A549 treated with DMSO at 1 μM for 4 hours (cell line): ENCODE measurements around the gene PCSK4. TPM values are rescaled to one million over a fixed set of nuclear protein-coding genes. Genes with fewer than 3 reads are reported as not detected.

ENCODE experiments used
- total RNA-seq: library from RNA; stranded (reverse); fragments of 200-300 nt; extraction: Qiagen RNA extraction; gene quantifications from 5 replicates; pipeline ENCODE4 v1.2.3, GENCODE V29; 2022; ENCODE audit warnings: low read depth

The PCSK4 gene
- 0.64 to 1.2 TPM (median 0.89 TPM) in 5 replicates for total RNA-seq

DNA sequence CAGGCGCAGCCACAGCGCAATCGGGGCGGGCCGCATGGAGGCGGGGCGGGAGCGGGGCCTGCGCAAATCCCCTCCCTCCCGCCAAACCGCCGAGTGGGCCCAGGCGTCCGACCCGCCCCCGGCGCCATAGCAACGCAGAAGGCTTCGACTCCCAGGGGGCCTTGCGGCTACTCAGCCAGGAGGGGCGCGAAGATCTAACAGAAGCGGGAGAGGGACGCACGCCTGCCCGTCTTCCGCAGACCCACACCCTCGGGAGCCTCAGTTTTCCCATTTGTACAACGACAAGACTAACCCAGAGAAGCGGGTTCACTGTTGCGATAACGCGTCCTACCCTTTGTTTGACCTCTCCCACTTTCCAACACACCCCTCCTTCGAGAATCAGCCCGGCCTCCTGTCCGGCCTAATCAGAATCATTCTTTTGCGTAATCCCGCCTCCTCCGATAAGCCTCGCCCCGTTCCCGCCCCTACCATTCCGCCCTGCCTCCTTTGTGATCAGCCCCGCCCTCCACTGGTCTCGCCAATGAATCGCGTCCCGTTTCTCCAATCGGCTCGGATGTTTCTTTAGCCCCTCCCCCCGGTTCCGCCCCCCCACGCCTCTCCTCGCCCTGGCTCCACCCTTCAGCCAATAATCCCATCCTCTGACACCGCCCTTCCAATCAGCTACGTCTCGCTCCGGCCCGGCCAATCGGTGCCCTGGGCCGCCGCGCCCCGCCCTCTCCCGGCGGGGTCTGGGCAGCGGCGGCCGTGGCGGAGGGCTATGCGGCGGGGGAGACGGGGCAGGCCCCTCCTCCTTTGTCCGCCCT is at the start of gene PCSK4:
Gene PCSK4, minus strand, starts transcription at position 40 of the 803 bp plus-strand sequence. Its CDS starts 4 bp downstream, at position 36.

DNA sequence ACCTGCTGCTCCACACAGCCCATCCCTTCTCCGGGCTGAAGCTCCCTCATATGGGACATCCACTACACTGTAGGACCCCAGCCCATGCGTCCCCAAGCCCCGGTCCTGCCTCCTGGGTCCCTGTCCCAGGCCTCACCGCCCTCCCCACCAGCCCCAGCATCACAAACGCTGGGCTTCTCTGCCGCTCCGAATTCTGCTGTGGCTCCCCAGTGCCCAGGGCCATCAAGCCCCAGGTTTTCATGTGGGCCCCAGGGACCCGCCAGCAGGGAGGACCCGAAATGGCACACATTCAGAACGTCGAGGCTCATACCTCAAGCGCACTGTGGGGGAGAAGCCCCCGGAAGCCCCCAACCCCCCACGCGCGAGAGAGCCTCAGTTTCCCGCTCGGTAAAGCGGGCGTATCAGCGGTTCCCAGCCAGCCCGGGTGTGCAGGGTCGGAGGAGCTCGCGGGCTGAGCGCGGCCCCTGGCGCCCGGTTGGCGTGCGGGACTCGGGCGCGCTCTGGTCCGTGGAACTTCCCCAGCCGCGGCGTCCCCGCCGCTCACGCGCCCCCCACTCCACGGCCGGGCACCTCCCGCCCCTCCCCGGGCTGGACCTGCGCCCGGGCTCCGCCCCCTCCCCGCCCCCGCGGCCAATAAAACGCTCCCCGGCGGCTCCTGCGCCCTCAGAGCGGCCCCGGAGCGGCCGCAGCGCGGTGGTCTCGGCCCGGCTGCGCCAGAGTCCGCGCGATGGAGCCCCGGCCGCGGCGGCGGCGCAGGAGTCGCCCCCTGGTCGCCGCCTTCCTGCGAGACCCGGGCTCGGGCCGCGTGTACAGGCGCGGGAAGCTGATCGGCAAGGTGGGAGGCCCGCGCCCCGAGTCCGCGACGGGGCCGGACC is 33.5 kb upstream of the PCSK4 start, which contains the start of gene PLK5:
Gene PLK5, plus strand, starts transcription at position 666 of the 875 bp plus-strand sequence. CDS start 2,920 bp downstream, outside the sequence.

DNA sequence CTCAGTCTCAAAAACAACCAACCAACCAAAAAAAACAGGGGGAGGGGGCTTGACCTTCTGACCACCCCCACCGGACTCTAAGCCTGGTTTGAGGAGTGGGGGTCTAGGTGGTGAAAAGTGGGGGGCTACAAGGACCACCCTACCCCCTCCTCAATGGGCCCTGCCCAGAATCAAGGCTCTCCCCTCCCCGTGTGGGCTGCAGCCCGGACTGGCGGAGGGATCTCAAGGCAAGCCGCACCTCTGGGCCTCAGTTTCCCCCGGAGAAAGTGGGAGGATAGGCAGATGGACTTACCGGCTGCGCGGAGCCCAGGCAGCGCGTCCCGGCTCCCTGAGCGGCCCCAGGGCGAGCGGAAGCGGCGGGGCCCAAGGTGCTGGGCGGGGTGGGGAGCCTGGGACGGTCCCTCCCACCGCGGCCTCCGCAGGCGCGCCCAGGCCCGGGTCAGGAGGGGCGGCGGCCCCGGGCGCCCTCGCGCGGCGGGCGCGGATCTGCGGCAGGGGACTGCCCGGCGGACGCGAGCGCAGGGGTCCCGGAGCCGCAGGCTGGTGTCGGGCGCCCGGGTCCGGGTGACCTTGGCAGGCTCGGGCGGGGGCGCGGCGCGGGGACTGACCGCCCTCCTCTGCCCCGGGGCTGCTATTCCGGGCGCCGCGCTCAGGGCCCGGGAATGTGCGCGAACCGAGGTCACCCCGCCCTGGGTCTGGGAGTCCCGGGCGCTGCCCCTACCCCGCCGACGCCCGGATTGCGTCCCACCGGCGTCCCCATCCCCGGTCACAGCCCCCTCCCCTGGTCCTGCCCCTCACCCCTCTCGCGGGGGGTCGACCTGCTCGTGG is 22.7 kb upstream of the PCSK4 start, which contains the start of gene ADAMTSL5:
Gene ADAMTSL5, minus strand, starts transcription at position 349 of the 828 bp plus-strand sequence. CDS start 2,076 bp downstream, outside the sequence.

DNA sequence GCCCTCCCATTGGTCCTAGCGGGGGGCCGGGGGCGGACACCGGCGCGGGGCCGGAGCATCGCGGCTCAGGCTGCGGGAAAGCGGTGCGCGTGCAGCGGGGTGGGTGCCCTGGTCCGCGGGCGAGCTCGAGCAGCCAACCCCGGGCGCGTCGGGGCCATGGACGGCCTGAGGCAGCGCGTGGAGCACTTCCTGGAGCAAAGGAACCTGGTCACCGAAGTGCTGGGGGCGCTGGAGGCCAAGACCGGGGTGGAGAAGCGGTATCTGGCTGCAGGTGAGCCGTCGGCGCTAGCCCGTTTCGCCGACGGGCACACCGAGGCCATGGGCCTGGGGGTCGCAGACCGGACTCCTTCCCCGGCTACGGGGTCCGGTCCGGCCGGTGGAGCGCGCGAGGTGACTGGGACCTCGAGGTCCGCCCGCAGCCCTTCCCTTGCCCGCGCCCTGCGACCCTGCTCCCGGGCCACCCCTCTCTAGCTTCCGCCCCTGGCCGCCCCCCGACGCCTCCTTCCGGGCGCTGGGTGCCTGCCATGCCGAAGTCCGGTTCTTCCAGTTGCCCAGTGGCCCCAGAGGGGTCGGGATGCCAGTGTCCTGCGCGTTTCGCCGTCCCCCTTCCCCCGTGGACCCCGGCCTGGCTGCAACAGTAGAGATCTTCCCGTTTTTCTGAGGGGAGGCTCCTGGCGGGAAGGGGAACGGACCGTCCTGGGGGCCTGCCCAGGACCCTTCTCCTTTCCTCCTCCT is 1.1 kb upstream of the PCSK4 start, which contains the start of gene REEP6:
Gene REEP6, plus strand, starts transcription at position 68 of the 735 bp plus-strand sequence. Its CDS starts 89 bp downstream, at position 157.

DNA sequence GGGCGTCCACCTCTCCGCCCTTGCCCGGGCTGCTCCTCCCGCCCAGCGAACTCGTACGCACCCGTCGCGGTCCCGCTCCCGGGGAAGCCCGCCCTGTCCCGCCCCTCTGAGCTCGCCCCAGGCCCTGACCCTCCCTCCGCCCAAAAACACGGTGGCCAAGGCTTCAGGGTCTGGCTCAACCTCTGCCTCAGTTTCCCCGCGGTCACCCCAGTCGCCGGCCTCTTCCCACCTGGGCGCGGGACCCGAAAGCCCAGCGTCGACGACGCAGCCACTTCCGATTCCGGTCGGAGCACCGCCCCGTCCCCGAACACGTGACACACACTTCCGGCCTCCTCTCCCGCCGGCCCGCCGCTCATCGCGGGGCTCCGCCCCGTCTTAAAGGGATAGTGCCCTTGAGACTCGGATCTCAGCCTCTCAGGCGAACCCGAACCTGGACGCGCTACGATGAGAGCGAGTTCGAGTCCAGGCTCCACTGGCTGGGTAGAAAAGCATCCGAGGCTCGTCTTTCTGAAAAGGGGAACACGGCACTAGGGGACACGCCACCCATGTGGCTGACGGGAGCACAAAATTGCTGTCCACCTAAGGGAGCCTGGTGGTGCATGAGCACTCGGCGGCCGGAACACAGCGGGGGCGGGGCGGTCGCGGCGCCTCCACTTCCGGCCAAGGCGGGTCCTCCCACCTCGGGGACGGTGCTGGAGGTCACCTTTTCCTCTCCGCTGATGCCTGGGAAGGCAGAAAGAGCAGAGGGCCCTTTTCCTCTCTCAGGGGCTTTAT is 11.0 kb downstream of the PCSK4 start, which contains the start of gene C19orf25:
Gene C19orf25, minus strand, starts transcription at position 282 of the 774 bp plus-strand sequence. CDS start 312 bp downstream, outside the sequence.

DNA sequence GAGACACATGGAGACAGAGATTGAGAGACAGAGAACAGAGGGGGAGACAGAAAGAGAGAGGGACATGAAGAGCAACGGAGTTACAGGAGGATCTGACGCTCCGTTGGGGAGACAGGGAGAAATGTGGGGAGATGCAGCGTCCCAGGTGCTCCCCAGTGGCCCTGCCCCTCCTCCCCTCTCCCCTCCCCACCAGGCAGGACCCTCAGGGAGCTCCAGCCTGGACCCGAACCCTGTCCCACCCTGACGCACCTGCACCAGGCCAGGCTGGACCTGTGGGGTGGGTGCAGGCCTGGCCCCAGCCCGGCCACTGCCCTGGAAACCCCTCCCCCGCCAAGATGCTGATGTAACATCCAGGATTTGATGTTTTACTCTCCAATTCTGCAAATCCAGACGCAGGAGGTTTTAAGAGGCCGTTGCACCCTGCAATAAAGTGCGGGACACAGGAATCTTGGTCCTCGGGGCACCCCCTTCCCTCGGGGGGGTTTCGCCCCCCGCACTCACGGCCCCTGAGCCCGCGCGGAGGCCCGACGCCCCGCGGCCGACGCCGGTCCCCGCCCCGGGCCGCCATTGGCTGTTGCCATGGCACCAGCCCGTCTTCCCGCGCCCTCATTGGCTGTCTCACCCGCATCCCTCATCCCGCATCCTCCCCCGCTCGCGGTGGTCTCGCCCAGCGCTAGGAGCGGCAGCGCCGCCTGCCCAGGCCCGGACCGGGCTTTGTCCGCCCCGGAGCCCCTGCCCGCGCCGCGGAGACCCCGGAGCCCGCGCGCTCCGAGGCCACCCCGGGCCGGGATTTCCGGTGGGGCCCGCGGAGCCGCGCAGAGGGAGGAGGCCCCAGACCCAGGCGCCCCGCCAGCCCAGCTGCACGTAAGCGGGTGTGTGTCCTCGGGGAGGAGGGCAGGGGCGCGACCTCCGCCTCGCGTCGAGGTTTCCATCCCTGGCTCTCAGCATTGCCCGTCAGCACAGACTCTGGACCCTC is 40.4 kb downstream of the PCSK4 start, which contains the start of gene APC2:
Gene APC2, plus strand, starts transcription at position 655 of the 976 bp plus-strand sequence. CDS start 2,881 bp downstream, outside the sequence.

DNA sequence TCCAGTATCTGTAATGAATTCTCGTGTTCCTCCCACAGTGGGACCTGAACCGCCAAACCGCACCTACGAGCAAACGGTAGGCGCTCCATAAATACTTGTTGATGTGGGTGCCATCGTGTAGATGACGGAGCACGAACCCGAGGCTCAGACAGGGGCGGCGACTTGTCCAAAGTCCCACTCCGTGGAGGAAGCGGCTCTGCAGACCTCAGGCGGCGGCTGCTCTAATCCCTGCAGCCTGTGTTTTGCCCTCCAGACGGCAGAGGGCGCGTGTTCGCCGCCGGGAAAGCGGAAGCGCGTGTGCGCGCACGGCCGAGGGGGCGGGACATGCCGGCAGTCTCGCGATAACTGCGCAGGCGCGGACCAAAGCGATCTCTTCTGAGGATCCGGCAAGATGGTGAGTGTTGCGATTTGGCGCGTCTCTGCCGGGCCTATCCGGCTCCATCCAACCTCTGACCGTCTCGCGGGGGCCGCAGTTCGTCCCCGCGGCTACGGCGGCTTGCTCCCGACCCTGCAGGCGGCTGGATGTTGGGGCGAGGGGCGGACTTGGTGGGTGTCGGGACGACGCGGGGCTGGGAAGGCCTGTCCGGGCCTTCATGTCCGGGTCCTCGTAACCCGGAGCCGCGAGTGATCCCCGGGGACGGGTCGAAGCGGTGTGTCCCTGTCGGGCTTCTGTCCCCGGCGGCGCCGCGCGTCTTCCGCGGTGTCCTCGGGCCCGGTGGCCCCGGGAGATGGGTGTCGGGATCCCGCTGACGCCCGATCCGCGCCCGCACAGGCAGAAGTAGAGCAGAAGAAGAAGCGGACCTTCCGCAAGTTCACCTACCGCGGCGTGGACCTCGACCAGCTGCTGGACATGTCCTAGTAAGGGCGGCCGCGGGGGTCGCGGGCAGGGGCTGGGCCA is 51.9 kb downstream of the PCSK4 start, which contains the start of gene RPS15:
Gene RPS15, plus strand, starts transcription at position 362 of the 898 bp plus-strand sequence. Its CDS starts 30 bp downstream, at position 392.

Other genes with a start within 250 kb of the PCSK4 start
- gene ATP5F1D, start 248.6 kb downstream of the PCSK4 start, total RNA-seq = 82.4 to 163 TPM (median 149 TPM) in 5 replicates
- 42.1 to 48.9 TPM (median 48.2 TPM) in 5 replicates for gene MIDN, start 241.8 kb downstream of the PCSK4 start, total RNA-seq
- 89.0 to 226 TPM (median 98.8 TPM) in 5 replicates for gene CIRBP, start 221.0 kb downstream of the PCSK4 start, total RNA-seq
- gene FAM174C, start 214.8 kb downstream of the PCSK4 start, total RNA-seq = 50.5 to 96.1 TPM (median 82.6 TPM) in 5 replicates
- gene EFNA2, start 204.5 kb downstream of the PCSK4 start, total RNA-seq = 1.1 to 2.1 TPM (median 1.4 TPM) in 5 replicates
- gene NDUFS7, start 106.4 kb downstream of the PCSK4 start, total RNA-seq = 61.3 to 78.6 TPM (median 70.3 TPM) in 5 replicates
- gene GAMT, start 88.8 kb downstream of the PCSK4 start, total RNA-seq = 25.1 to 40.6 TPM (median 35.1 TPM) in 5 replicates
- 81.3 to 109 TPM (median 103 TPM) in 5 replicates for gene DAZAP1, start 82.8 kb downstream of the PCSK4 start, total RNA-seq
- gene RPS15, start 52.0 kb downstream of the PCSK4 start, total RNA-seq = 1,625 to 1,906 TPM (median 1,687 TPM) in 5 replicates
- 0.91 to 2.5 TPM (median 2.0 TPM) in 5 replicates for gene APC2, start 40.2 kb downstream of the PCSK4 start, total RNA-seq
- 10.9 to 20.9 TPM (median 20.3 TPM) in 5 replicates for gene C19orf25, start 11.1 kb downstream of the PCSK4 start, total RNA-seq
- 3.7 to 5.9 TPM (median 4.9 TPM) in 5 replicates for gene REEP6, start 831 bp upstream of the PCSK4 start, total RNA-seq
- gene ADAMTSL5, start 22.7 kb upstream of the PCSK4 start, total RNA-seq = 2.7 to 4.2 TPM (median 3.4 TPM) in 5 replicates
- 0.03 TPM in 1 of 5 replicates, not detected in the others for gene PLK5, start 33.7 kb upstream of the PCSK4 start, total RNA-seq
- gene MEX3D, start 78.0 kb upstream of the PCSK4 start, total RNA-seq = 5.7 to 11.9 TPM (median 10.1 TPM) in 5 replicates
- 37.2 to 56.9 TPM (median 47.8 TPM) in 5 replicates for gene MBD3, start 102.5 kb upstream of the PCSK4 start, total RNA-seq
- gene UQCR11, start 115.1 kb upstream of the PCSK4 start, total RNA-seq = 93.1 to 175 TPM (median 172 TPM) in 5 replicates
- gene TCF3, start 162.3 kb upstream of the PCSK4 start, total RNA-seq = 38.6 to 70.5 TPM (median 58.8 TPM) in 5 replicates